K562 (cell line): ENCODE measurements around the gene RNF114. TPM values are rescaled to one million over a fixed set of nuclear protein-coding genes. Genes with fewer than 3 reads are reported as not detected.

Experiments used
- FOXA3 ChIP-seq, 2 experiments: fragments of 450-650 bp in 1 of 2; sonication (generic) in 1 of 2; formaldehyde crosslinking; IDR thresholded peaks in 1 of 2; conservative IDR thresholded peaks in 1 of 2; 2 replicates each; pipeline versions ENCODE4 v1.4.0 to v1.8.0; 2020 to 2022; ENCODE audit warnings: mild to moderate bottlenecking in 2 of 2, missing genetic modification reagents in 1 of 2
- FOXO4 ChIP-seq: fragments of 450-650 bp; formaldehyde crosslinking; IDR thresholded peaks from 2 replicates; pipeline ENCODE4 v1.4.0; 2020; ENCODE audit warnings: mild to moderate bottlenecking, moderate library complexity
- GTF2A2 ChIP-seq: IDR thresholded peaks from 2 replicates; pipeline ENCODE4 v1.6.1; 2016; ENCODE audit warnings: mild to moderate bottlenecking, missing genetic modification characterization, missing compliant biosample characterization
- HDAC2 ChIP-seq: fragments of 450-650 bp; IDR thresholded peaks from 2 replicates; pipeline ENCODE4 v1.6.1; 2016; ENCODE audit warnings: mild to moderate bottlenecking
- HEY1 ChIP-seq: fragments of 250-450 bp; sonication (Bioruptor Pico); IDR thresholded peaks from 2 replicates; pipeline ENCODE4 v1.5.0; 2020; ENCODE audit warnings: mild to moderate bottlenecking, moderate library complexity, borderline replicate concordance
- KLF1 ChIP-seq: fragments of 450-650 bp; IDR thresholded peaks from 2 replicates; pipeline ENCODE4 v1.6.1; 2016; ENCODE audit warnings: missing genetic modification characterization, missing compliant biosample characterization
- PCBP1 ChIP-seq: fragments of 200-400 bp; formaldehyde crosslinking; IDR thresholded peaks from 2 replicates; pipeline ENCODE4 v1.6.1; 2018; ENCODE audit warnings: mild to moderate bottlenecking, low read depth, low read length; ENCODE audit not compliant: poor library complexity, severe bottlenecking
- POLR2H ChIP-seq: IDR thresholded peaks from 2 replicates; pipeline ENCODE4 v1.6.1; 2016; ENCODE audit warnings: missing genetic modification characterization, low read depth, mild to moderate bottlenecking, control low read depth, missing compliant biosample characterization, moderate library complexity
- PRMT5 ChIP-seq: sonication (generic); formaldehyde crosslinking; IDR thresholded peaks from 2 replicates; pipeline ENCODE4 v1.5.0; 2020; ENCODE audit warnings: missing genetic modification reagents
- SMARCE1 ChIP-seq: fragments of 450-650 bp; IDR thresholded peaks from 2 replicates; pipeline ENCODE4 v1.7.1; 2016; ENCODE audit warnings: mild to moderate bottlenecking
- SPI1 ChIP-seq: IDR thresholded peaks from 2 replicates; pipeline ENCODE4 v1.6.1; 2011; ENCODE audit warnings: low read depth, low read length, control low read depth, borderline replicate concordance
- XRCC4 ChIP-seq: IDR thresholded peaks from one replicate; pipeline ENCODE4 v1.6.1; 2011; ENCODE audit not compliant: insufficient read depth, insufficient read length; ENCODE audit errors: extremely low read depth
- ZFP1 ChIP-seq: fragments of 450-650 bp; formaldehyde crosslinking; IDR thresholded peaks from 2 replicates; pipeline ENCODE4 v1.4.0; 2020; ENCODE audit warnings: mild to moderate bottlenecking, mixed read lengths
- ZMIZ1 ChIP-seq, 2 experiments: fragments of 150-350 bp in 1 of 2; IDR thresholded peaks; 2 replicates each; pipeline ENCODE4 v1.6.1; 2012 to 2016; ENCODE audit warnings: low read depth in 2 of 2, low read length in 2 of 2, mild to moderate bottlenecking in 1 of 2, moderate library complexity in 1 of 2
- ZNF41 ChIP-seq: fragments of 250-450 bp; sonication (Bioruptor Pico); conservative IDR thresholded peaks from 2 replicates; pipeline ENCODE4 v1.4.0; 2020; ENCODE audit warnings: mild to moderate bottlenecking
- ZNF76 ChIP-seq: fragments of 250-450 bp; sonication (Bioruptor Pico); IDR thresholded peaks from 2 replicates; pipeline ENCODE4 v1.4.0; 2020; ENCODE audit warnings: mild to moderate bottlenecking, moderate library complexity, borderline replicate concordance
- ZNF785 ChIP-seq: fragments of 250-450 bp; sonication (Bioruptor Pico); IDR thresholded peaks from 2 replicates; pipeline ENCODE4 v1.4.0; 2020; ENCODE audit warnings: mild to moderate bottlenecking
- polyA plus RNA-seq, 8 experiments: library from polyadenylated mRNA; depleted of rRNA in 4 of 8; stranded (reverse) in 5 of 8; unstranded in 3 of 8; fragments of >200 nt; fragmentation: Nextera tagmentation in 2 of 8; fragmentation: Illumina TruSeq in 1 of 8; extraction: Ambion mirVana in 2 of 8; extraction: Trizol in 1 of 8; gene quantifications; 2 replicates each; pipeline versions ENCODE4 v1.2.1 to v1.2.3, GENCODE V29; 2011 to 2014; ENCODE audit warnings: inconsistent platforms in 1 of 8, missing spikeins in 1 of 8
- total RNA-seq, 7 experiments: library from RNA; depleted of rRNA in 6 of 7; stranded (reverse); fragments of >200 nt in 6 of 7; fragmentation: Illumina TruSeq in 2 of 7; extraction: Trizol in 2 of 7; gene quantifications; 2 replicates each; pipeline versions ENCODE4 v1.2.1 to v1.2.3, GENCODE V29; 2011 to 2021; ENCODE audit warnings: low replicate concordance in 1 of 7
- TF ChIP-seq, protein P1 (sequence below): fragments of 450-650 bp; formaldehyde crosslinking; IDR thresholded peaks from 2 replicates; pipeline ENCODE4 v1.4.0; 2020; ENCODE audit warnings: mild to moderate bottlenecking, mixed read lengths
- TF ChIP-seq, protein P2 (sequence below): fragments of 250-450 bp; sonication (Bioruptor Pico); IDR thresholded peaks from 2 replicates; pipeline ENCODE4 v1.5.0; 2021; ENCODE audit warnings: mild to moderate bottlenecking, borderline replicate concordance

RNF114 gene
- total and polyA plus RNA-seq, 9 of the 15 experiments (the other 6 are each of a cell fraction or from before 2014, with no cell fraction given) = 38.6 to 111 (median 62.6) TPM

DNA sequence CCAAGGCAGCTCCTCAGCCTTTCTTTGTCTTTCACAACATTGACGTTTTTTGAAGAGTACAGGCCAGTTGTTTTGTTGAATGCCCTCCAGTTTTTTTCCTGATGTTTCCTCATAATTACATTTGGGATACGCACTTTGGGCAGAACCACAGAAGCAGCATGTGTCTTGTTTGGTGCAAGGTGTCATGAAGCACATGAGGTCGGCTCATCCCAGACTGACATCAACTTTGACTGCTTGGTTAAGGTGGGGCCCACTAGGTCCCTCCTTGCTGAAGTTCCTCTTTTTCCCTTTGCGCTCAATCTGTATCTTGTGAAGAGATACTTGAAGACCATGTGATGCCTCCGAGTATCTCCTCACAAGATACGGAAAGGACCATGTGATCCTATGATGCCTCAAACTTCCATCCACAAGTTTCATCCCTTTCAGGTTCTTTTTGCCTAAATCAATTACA is 57.1 kb downstream of the RNF114 start (continued):
- TF ChIP-seq, protein P1, sequence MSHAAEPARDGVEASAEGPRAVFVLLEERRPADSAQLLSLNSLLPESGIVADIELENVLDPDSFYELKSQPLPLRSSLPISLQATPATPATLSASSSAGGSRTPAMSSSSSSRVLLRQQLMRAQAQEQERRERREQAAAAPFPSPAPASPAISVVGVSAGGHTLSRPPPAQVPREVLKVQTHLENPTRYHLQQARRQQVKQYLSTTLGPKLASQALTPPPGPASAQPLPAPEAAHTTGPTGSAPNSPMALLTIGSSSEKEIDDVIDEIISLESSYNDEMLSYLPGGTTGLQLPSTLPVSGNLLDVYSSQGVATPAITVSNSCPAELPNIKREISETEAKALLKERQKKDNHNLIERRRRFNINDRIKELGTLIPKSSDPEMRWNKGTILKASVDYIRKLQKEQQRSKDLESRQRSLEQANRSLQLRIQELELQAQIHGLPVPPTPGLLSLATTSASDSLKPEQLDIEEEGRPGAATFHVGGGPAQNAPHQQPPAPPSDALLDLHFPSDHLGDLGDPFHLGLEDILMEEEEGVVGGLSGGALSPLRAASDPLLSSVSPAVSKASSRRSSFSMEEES (CRISPR knock-in tag) = peak; percentile 74
- TF ChIP-seq HEY1 (CRISPR knock-in tag) (no peak), ZNF41 (CRISPR knock-in tag) (no peak), SPI1 (peak; percentile 78), FOXO4 (no peak), XRCC4 (no peak), KLF1 (no peak), FOXA3 (CRISPR knock-in tag; conservative IDR thresholded peaks at IDR 0.05 in 1 of 2, IDR thresholded peaks at IDR 0.05 in 1 of 2) (no peak), ZNF76 (CRISPR knock-in tag) (no peak), PRMT5 (no peak), GTF2A2 (tag) (no peak), ZFP1 (CRISPR knock-in tag) (no peak), ZMIZ1 (IDR thresholded peaks at IDR 0.05; ENCODE audit: low read depth in 2 of 2, low read length in 2 of 2) (no peak), HDAC2 (peak; percentile 79; the same call in 1 of the 2 replicates), ZNF785 (CRISPR knock-in tag) (no peak), SMARCE1 (peak; percentile 52; the same call in 1 of the 2 replicates), PCBP1 (no peak), POLR2H (no peak)
- TF ChIP-seq, protein P2, sequence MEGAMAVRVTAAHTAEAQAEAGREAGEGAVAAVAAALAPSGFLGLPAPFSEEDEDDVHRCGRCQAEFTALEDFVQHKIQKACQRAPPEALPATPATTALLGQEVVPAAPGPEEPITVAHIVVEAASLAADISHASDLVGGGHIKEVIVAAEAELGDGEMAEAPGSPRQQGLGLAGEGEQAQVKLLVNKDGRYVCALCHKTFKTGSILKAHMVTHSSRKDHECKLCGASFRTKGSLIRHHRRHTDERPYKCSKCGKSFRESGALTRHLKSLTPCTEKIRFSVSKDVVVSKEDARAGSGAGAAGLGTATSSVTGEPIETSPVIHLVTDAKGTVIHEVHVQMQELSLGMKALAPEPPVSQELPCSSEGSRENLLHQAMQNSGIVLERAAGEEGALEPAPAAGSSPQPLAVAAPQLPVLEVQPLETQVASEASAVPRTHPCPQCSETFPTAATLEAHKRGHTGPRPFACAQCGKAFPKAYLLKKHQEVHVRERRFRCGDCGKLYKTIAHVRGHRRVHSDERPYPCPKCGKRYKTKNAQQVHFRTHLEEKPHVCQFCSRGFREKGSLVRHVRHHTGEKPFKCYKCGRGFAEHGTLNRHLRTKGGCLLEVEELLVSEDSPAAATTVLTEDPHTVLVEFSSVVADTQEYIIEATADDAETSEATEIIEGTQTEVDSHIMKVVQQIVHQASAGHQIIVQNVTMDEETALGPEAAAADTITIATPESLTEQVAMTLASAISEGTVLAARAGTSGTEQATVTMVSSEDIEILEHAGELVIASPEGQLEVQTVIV (CRISPR knock-in tag) = no peak
